ENCODE results near the gene DHFR.

DNA sequence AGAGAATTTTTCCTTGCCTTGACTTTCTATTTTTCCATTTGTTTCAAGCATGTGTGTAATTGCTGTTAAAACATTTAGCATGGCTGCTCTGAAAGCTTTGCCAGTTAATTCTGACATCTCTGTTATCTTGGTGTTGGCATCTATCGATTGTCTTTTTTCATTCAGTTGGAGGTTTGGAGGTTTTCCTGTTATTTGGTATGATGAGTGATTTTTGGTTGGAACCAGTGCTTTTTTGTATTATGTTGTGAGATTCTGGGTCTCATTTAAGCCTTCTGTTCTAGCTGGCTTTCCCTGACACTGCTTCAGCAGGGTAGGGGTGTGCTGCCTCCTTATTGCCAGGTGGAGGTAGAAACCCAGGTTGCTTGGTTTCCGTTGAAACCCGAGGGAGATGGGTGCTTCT, 40.9 kb upstream of the DHFR start:
- TF ChIP-seq CTCF (IDR thresholded peaks at IDR 0.05) (no peak), POLR2A (IDR thresholded peaks at IDR 0.05) (no peak)
